Putamen (tissue), 1 donor: ENCODE results near the gene SH2D4B.

Source experiments
- DNase-seq: peaks from one replicate; pipeline ENCODE4 v3.0.0-alpha.2; 2016; ENCODE audit warnings: low spot score

The SH2D4B gene

DNA sequence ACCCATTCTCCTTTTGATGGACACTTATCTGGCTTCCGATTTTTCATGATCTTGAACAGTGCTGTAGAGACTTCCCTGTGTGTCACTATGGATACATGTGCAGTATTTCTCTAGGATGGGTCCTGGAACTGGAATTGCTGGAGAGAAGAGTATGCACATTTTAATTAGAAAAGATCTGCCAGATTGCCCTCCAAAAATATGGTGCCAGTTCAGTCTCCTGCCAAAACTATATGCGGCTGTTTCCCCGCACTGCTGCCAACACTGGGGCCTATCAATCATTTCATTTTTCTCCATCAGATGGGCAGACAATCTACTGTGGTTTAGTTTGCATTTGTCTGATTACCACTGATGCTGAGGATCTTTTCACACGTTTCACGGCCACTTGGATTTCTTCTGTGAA is 105.0 kb downstream of the SH2D4B start:
- DNase-seq = no peak

DNA sequence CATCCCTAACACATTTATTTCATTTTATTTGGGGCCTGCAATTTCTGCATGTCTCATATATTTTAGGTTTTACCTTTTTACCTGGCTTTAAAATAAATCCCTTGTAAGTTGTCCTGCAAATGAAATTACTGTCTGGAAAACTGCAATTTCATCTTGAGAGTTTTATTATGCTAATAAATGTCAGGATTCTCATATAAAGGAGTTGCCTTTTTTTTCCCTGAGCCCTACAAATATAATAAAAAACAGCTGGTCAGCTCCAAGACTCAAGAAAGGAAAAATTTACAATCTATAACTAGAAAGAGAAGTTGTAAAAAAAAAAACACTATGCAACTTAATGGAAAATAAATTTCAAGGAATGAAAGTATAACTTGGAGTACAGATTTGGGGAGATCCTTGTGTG is 108.7 kb downstream of the SH2D4B start:
- DNase-seq = no peak

GRCh38 chr10:80647173-80647833 is 109.6 kb downstream of the SH2D4B start:
- DNase-seq = no peak

DNA sequence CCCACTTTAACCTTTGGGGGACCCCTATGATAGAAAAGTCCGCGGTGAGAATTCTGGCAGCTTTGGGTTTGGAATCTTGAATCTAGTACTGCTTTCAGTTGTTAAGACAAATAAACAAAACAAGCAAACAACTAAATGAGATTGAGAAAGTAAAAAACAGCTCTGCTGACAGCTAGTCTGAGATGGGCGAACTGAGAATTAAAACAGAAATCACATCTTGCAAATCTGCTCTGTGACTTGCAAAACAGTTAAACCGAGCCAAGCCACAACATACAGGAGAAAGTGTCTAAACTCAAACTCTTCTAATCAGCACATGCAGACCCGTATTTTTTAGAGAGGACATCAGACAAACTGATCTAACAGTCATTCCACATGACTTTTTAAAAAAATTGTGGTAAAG is 110.4 kb downstream of the SH2D4B start:
- no peak for DNase-seq

DNA sequence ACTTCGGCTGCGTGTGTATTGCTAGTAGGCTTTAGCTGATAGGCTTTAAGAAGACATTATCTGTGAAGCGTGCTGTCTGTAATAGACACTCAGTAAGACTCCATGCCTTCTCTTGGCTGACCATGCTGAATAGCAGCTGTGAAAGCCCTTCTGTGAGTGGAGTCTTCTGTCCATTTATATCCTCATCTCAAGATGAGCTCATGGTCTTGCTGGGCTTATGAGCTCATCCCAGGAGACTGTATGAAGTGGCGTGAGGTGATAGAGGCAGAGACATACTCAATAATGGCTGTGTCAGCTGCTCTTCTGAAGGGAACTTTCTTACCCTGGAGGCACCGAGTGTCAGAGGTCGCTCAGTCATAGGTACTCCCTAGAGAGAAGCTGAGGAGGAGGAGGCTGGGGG is 111.5 kb downstream of the SH2D4B start:
- no peak for DNase-seq

- DNase-seq = no peak
These were observed 118.2 kb downstream of the SH2D4B start for GRCh38 chr10:80655898-80656297.

DNA sequence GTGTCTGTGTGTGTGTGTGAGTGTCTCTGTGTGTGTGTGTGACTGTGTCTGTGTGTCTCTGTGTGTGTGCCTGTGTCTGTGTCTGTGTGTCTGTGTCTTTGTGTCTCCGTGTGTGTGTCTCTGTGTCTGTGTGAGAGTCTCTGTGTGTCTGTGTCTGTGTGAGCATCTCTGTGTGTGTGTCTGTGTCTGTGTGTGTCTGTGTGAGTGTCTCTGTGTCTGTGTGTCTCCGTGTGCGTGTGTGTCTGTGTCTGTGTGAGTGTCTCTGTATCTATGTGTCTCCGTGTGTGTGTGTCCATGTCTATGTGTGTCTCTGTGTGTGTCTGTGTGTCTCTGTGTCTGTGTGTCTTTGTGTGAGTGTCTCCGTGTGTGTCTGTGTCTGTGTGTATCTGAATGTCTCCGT is 120.4 kb downstream of the SH2D4B start:
- no peak for DNase-seq

DNA sequence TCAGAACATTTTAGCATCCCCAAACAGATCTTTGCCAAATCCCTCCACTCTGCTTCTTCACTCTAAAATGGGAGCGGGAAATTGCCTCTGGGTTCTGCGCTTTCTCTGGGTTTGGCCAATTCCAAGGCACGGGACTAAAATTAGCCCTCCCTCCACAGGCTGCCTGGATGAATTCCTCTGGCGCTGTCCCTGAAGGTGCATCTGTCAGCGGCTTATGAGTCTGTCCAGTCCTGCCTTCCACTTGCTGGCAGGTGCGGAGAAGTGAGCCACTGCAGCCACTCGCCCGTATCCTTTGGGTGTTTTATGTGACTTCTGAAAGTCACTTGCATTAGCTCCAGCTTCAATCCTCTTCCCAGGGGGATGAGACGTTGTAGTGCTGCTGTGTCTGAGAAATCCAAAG is 121.6 kb downstream of the SH2D4B start:
- no peak for DNase-seq

GRCh38 chr10:80660266-80660665 is 122.6 kb downstream of the SH2D4B start:
- DNase-seq = no peak

DNA sequence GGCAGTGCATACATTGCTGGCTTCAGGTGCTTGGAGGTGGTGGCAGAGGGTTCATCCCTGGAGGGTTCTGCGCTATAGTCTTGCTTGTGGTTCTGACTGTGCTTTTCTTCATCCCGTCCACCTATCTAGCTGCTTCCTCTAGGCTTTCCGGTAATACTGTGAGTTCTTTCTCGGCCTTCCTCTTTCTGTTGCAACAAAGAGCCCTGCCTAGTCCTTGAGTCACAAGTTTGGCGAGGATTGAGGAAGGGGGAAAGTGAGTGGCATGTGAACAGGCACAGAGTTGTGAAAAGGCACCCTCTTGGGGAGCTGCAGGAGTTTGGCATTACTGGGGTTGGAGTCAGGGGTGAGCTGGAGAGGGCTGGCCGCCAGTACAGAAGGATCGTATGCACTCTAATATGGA is 123.0 kb downstream of the SH2D4B start:
- peak; percentile 6 for DNase-seq

DNA sequence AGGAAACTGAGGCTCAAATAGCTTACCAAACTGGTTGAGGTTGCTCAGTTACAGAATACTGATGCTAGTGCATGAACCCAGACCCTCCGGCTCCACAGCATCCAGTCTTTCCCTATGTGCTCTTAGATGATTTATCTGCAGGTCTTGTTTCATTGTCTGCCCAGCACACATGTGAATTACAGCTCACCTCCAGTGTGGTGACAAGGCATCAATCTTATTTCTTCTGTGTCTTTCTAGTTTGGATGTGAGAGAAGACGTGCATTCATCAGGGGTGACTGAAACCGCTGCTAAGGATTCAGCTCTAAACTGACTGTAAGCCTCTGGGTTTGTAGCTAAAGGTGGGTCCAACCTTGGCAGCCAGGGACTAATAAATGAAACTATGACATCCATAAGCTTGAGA is 123.8 kb downstream of the SH2D4B start:
- no peak for DNase-seq

DNA sequence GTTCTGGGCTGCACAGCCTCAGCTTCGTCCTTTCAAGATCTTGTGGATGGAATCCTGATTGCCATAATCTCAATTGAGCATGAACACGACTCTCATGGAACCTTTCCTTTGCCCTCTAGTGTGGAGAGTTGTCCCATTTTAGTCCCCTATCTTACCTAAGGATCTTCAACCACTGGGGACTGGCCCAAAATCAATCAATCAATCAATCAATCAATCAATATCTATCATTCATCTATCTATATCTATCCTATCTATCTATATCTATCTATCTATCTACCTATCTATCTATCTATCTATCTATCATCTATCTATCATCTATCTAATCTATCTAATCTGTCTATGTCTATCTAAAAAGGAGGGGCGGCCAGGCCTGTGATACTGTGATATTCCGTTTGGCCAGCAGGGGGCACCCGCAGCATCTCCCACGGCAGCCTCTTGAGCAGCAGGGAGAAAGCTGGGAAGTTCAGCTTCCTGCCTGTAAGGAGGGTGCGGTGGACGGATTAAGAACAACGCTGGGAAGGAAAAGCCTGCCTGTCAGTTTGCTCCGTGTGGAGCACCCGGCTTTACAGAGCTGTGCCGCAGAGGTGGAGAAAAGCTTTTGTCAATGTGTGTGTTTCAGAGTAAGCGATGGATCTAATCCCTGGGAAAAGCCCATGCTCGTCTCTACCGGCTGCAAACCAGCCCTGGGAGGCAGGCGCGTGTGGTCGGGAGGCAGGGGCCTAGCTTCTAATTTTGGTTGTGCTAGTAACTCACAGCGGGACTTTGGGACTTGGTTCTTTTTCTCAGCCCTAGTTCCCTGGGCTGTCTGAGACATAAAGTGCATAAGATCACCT is 124.9 kb downstream of the SH2D4B start:
- peak; percentile 77 for DNase-seq

- peak; percentile 61 for DNase-seq
These were observed 126.5 kb downstream of the SH2D4B start for GRCh38 chr10:80664071-80664680.

DNA sequence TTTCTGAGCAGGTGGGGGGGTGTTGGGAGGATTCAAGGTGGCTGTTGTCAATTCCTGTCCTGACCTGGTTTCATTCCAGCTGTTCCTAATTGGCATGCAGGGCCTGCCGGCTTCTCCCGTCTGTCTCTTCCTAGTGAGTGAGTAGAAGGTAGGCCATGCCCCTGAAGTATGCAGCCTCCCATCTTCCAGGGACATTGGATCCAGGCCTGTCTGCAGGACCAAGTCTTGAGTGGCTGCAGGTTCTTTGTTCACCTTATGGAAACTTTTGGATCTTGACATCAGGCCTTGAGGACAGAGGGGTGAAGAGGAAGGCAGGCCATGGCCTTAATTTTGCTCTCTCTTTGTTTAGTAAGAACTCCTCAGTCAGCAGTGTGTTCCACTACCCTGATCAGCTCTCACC is 131.8 kb downstream of the SH2D4B start:
- DNase-seq = no peak

DNA sequence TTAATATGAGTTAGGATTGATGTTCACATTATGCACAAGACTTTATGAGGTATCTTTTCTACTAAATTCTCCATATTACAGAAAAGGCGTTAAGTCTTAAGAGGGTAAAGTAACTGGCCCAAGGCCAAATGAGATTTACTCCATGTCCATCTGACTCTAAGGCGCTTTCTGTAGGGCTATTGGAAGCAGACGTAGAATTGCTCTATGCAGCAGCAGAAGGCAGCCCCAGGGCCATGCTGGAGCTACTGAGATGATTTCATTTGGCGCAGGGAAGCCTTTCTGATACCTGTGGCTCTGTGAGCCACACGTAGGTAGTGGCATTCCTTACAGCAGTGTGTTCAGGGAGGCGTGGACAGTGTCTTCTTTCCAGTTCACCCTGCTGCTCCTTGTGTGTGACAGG is 133.1 kb downstream of the SH2D4B start:
- DNase-seq = no peak

DNA sequence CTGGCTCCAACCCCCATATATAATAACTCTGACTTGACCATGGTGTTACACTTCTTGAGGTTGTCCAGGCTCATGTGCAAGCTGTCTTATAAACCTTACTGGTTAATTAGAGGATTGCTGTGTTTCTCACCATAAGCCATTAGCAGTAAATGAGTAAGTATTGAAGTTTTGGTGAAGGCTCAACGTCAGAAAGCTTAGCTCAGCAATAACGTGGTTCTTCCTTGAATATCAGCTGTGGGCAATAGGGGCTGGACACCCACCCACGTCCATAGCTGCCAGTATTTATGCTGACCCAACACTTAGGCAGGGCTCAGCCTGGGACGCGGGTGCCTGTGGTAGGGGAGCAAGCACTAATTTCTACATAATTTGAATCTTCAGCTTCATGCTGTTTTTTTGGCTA is 134.1 kb downstream of the SH2D4B start:
- no peak for DNase-seq

DNA sequence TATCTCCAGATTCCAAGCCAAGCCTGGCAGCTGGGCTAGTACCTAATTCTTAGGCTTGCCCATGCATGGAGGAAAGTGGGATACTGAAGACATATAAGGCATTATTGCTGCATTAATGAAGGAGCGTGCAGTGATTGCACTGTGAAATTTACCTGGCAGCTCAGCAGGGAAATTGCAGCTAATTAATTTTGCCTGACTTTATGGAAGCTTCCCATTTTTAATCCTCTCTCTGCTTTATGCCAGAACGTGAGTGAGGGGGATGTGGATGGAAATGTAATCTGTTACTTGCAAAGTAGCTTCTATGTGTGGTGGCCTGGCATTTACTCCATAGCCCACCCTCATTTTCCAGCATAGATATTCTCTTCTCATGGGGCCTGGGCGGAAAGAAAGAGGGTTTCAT is 134.9 kb downstream of the SH2D4B start:
- no peak for DNase-seq

DNA sequence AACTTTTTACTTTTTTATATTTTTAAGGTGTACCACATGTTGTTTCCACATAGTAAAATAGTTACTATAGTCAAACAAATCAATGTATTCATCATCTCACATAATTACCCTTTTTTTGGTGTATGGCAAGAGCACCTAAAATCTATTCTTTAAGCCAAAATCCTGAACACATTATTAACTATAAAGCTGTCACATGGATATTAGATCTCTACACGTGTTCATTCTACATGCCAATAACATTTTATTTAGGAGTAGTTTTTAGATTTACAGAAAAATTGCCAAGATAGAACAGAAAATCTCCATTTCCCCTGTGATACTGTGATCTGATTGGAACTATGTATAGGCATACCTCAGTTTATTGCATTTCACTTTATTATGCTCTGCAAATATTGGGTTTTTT is 137.1 kb downstream of the SH2D4B start:
- DNase-seq = no peak

- no peak for DNase-seq
These were observed 143.4 kb downstream of the SH2D4B start for GRCh38 chr10:80681142-80681541.

DNA sequence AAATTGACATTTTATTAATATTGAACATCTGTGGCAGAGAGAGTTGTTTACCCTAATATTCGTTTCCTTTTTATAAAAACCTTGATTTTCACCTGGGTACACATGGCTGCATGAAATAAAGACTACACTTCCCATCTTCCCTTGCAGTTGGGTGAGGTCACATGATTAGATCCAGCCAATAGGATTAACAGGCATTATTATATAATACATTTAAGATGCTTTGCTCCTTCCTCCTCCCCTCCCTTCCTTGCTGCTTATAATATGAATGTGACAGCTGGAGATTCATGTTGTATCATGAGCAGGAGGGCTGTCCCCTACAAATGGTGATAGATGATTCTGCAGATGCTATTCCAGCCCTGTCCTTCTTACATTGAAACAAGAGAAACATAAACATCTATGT is 146.6 kb downstream of the SH2D4B start:
- DNase-seq = peak; percentile 45

DNA sequence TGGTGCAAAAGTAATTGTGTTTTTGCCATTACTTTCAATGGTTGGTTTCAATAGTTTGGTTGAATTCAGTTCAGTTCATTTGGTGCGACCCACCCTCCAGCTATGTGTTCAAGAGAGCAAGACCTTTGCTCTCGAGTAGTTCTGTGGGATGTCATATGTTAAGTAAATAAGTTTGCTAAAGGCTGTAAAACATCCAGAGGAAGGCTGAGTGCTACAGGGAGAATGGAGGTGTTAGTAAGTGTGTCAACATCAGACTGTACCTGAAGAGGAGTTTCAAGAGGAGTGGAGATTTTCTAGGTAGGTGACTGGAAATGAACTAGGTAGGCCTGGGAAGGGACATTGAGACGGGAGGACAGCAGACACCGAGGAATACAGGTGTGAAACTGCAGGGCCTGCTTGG is 147.7 kb downstream of the SH2D4B start:
- no peak for DNase-seq

GRCh38 chr10:80686734-80687475 is 149.2 kb downstream of the SH2D4B start:
- no peak for DNase-seq

DNA sequence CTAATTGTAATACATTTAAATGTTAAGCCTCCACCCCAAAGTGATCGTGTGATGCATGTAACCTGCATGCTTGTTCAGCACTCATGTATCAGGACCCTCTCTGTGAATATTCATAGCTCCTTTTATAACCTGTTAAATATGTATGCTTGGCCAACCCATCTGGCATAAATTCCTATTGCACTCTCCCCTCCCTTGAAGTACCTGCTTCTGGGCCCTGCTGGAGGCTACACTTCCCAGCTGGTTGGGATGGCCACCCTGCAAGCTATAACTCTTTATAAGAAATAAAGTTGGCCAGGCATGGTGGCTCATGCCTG is 149.7 kb downstream of the SH2D4B start:
- DNase-seq = no peak
